HepG2 (cell line): Measurements from ENCODE around the gene THOC6. TPM values are rescaled to one million over a fixed set of nuclear protein-coding genes. Genes with fewer than 3 reads are reported as not detected.

Experiments used
- ELF3 ChIP-seq: IDR thresholded peaks from 2 replicates; pipeline ENCODE4 v1.6.1; 2016; ENCODE audit warnings: missing genetic modification reagents, missing compliant biosample characterization
- ERF ChIP-seq: IDR thresholded peaks from 2 replicates; pipeline ENCODE4 v1.6.1; 2018; ENCODE audit warnings: missing biosample characterization, missing genetic modification reagents
- ETV6 ChIP-seq: sonication (generic); formaldehyde crosslinking; conservative IDR thresholded peaks from 2 replicates; pipeline ENCODE4 v1.4.0; 2020; ENCODE audit warnings: missing genetic modification reagents
- KAT7 ChIP-seq: IDR thresholded peaks from 2 replicates; pipeline ENCODE4 v1.6.1; 2018; ENCODE audit warnings: borderline replicate concordance, missing compliant biosample characterization
- NR2F2 ChIP-seq: IDR thresholded peaks from 2 replicates; pipeline ENCODE4 v1.6.1; 2012; ENCODE audit warnings: low read depth, inconsistent platforms, borderline replicate concordance
- SYNCRIP ChIP-seq: fragments of 200-400 bp; formaldehyde crosslinking; IDR thresholded peaks from 2 replicates; pipeline ENCODE4 v1.6.1; 2018; ENCODE audit warnings: mild to moderate bottlenecking, low read depth, low read length; ENCODE audit not compliant: insufficient read depth
- THYN1 ChIP-seq: sonication (generic); formaldehyde crosslinking; IDR thresholded peaks from 2 replicates; pipeline ENCODE4 v1.8.1; 2023; ENCODE audit warnings: low read depth, mild to moderate bottlenecking, moderate library complexity, missing genetic modification reagents, borderline replicate concordance
- XRCC5 ChIP-seq: fragments of 200-400 bp; formaldehyde crosslinking; optimal IDR thresholded peaks from 2 replicates; pipeline ENCODE3; 2017; ENCODE audit warnings: mild to moderate bottlenecking, low read length
- ZNF256 ChIP-seq: sonication (generic); formaldehyde crosslinking; conservative IDR thresholded peaks from 2 replicates; pipeline ENCODE4 v1.4.0; 2020; ENCODE audit warnings: missing genetic modification reagents
- ZNF33B ChIP-seq: sonication (generic); formaldehyde crosslinking; IDR thresholded peaks from 2 replicates; pipeline ENCODE4 v1.5.1; 2020; ENCODE audit warnings: mild to moderate bottlenecking, missing genetic modification reagents
- ZNF451 ChIP-seq: sonication (generic); formaldehyde crosslinking; IDR thresholded peaks from 2 replicates; pipeline ENCODE4 v1.5.0; 2020; ENCODE audit warnings: mild to moderate bottlenecking, missing genetic modification reagents
- polyA plus RNA-seq, 8 experiments: library from polyadenylated mRNA; depleted of rRNA in 3 of 8; stranded (reverse) in 7 of 8; unstranded in 1 of 8; fragments of >200 nt; fragmentation: Illumina TruSeq in 4 of 8; extraction: Trizol in 4 of 8; gene quantifications; 2 replicates each; pipeline versions ENCODE4 v1.2.1 to v1.2.3, GENCODE V29; 2011 to 2016; ENCODE audit warnings: low read depth in 4 of 8, missing spikeins in 1 of 8, mixed read lengths in 1 of 8; ENCODE audit not compliant: insufficient read depth in 1 of 8
- total RNA-seq, 5 experiments: library from RNA; depleted of rRNA; stranded (reverse); fragments of >200 nt; fragmentation: Illumina TruSeq; extraction: Trizol; gene quantifications; 2 replicates each; pipeline ENCODE4 v1.2.3, GENCODE V29; 2016; ENCODE audit warnings: low read depth in 1 of 5
- TF ChIP-seq, protein P1 (sequence below): sonication (generic); formaldehyde crosslinking; IDR thresholded peaks from 2 replicates; pipeline ENCODE4 v1.8.0; 2022; ENCODE audit warnings: mild to moderate bottlenecking, missing genetic modification reagents; ENCODE audit not compliant: insufficient replicate concordance
- TF ChIP-seq, protein P2 (sequence below): sonication (generic); formaldehyde crosslinking; IDR thresholded peaks from 2 replicates; pipeline ENCODE4 v1.4.0; 2020; ENCODE audit warnings: missing genetic modification reagents
- TF ChIP-seq, protein P3 (sequence below): sonication (generic); formaldehyde crosslinking; IDR thresholded peaks from 2 replicates; pipeline ENCODE4 v1.8.1; 2023; ENCODE audit warnings: mild to moderate bottlenecking, missing genetic modification reagents
- TF ChIP-seq, protein P4 (sequence below): sonication (generic); formaldehyde crosslinking; IDR thresholded peaks from 2 replicates; pipeline ENCODE4 v1.5.0; 2020; ENCODE audit warnings: mild to moderate bottlenecking, missing genetic modification reagents, moderate library complexity
- TF ChIP-seq, protein P5 (sequence below): fragments of 450-650 bp; IDR thresholded peaks from 2 replicates; pipeline ENCODE4 v1.6.1; 2017
- TF ChIP-seq, protein P6 (sequence below): sonication (generic); formaldehyde crosslinking; IDR thresholded peaks from 2 replicates; pipeline ENCODE4 v1.5.1; 2020; ENCODE audit warnings: missing genetic modification reagents, mild to moderate bottlenecking, borderline replicate concordance
- TF ChIP-seq, protein P7 (sequence below): IDR thresholded peaks from 2 replicates; pipeline ENCODE4 v1.6.1; 2016; ENCODE audit warnings: missing compliant biosample characterization, missing genetic modification reagents, borderline replicate concordance

Gene THOC6
- total and polyA plus RNA-seq, 2 of the 13 experiments (the other 11 are each of a cell fraction or from before 2014, with no cell fraction given) = 32.1 to 37.0 TPM

DNA sequence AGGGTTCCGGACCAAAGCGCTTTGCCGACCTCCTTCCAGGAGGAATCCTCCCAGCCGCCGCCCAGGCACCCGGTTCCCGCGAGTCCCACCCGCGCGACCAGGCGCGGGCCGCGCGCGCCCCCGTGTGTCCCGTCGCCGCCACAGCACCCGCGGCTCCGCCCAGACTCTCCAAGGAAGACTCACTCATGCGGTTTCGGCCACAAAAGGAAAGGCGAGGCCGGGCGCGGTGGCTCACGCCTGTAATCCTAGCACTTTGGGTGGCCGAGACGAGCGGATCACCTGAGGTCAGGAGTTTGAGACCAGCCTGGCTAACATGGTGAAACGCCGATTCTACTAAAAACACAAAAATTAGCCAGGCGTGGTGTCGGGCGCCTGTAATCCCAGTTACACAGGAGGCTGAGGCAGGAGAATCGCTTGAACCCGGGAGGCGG, 40.1 kb upstream of the THOC6 start (continued):
- TF ChIP-seq, protein P1, sequence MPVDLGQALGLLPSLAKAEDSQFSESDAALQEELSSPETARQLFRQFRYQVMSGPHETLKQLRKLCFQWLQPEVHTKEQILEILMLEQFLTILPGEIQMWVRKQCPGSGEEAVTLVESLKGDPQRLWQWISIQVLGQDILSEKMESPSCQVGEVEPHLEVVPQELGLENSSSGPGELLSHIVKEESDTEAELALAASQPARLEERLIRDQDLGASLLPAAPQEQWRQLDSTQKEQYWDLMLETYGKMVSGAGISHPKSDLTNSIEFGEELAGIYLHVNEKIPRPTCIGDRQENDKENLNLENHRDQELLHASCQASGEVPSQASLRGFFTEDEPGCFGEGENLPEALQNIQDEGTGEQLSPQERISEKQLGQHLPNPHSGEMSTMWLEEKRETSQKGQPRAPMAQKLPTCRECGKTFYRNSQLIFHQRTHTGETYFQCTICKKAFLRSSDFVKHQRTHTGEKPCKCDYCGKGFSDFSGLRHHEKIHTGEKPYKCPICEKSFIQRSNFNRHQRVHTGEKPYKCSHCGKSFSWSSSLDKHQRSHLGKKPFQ (CRISPR knock-in tag) = no peak
- TF ChIP-seq, protein P2, sequence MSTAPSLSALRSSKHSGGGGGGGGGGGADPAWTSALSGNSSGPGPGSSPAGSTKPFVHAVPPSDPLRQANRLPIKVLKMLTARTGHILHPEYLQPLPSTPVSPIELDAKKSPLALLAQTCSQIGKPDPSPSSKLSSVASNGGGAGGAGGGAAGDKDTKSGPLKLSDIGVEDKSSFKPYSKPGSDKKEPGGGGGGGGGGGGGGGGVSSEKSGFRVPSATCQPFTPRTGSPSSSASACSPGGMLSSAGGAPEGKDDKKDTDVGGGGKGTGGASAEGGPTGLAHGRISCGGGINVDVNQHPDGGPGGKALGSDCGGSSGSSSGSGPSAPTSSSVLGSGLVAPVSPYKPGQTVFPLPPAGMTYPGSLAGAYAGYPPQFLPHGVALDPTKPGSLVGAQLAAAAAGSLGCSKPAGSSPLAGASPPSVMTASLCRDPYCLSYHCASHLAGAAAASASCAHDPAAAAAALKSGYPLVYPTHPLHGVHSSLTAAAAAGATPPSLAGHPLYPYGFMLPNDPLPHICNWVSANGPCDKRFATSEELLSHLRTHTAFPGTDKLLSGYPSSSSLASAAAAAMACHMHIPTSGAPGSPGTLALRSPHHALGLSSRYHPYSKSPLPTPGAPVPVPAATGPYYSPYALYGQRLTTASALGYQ (CRISPR knock-in tag) = no peak
- TF ChIP-seq XRCC5 (peak; percentile 65), NR2F2 (no peak), SYNCRIP (no peak), ZNF33B (no peak), KAT7 (CRISPR knock-in tag) (no peak), ETV6 (no peak; the same call in 1 of the 2 replicates), THYN1 (CRISPR knock-in tag) (no peak), ELF3 (0 out of 2 replicates have a peak, but pooled peaks have one; percentile 12), ZNF256 (CRISPR knock-in tag) (no peak), ZNF451 (CRISPR knock-in tag) (no peak), ERF (CRISPR knock-in tag) (no peak)
- TF ChIP-seq, protein P3, sequence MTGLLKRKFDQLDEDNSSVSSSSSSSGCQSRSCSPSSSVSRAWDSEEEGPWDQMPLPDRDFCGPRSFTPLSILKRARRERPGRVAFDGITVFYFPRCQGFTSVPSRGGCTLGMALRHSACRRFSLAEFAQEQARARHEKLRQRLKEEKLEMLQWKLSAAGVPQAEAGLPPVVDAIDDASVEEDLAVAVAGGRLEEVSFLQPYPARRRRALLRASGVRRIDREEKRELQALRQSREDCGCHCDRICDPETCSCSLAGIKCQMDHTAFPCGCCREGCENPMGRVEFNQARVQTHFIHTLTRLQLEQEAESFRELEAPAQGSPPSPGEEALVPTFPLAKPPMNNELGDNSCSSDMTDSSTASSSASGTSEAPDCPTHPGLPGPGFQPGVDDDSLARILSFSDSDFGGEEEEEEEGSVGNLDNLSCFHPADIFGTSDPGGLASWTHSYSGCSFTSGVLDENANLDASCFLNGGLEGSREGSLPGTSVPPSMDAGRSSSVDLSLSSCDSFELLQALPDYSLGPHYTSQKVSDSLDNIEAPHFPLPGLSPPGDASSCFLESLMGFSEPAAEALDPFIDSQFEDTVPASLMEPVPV (CRISPR knock-in tag) = 0 out of 2 replicates have a peak, but pooled peaks have one; percentile 41
- TF ChIP-seq, protein P4, sequence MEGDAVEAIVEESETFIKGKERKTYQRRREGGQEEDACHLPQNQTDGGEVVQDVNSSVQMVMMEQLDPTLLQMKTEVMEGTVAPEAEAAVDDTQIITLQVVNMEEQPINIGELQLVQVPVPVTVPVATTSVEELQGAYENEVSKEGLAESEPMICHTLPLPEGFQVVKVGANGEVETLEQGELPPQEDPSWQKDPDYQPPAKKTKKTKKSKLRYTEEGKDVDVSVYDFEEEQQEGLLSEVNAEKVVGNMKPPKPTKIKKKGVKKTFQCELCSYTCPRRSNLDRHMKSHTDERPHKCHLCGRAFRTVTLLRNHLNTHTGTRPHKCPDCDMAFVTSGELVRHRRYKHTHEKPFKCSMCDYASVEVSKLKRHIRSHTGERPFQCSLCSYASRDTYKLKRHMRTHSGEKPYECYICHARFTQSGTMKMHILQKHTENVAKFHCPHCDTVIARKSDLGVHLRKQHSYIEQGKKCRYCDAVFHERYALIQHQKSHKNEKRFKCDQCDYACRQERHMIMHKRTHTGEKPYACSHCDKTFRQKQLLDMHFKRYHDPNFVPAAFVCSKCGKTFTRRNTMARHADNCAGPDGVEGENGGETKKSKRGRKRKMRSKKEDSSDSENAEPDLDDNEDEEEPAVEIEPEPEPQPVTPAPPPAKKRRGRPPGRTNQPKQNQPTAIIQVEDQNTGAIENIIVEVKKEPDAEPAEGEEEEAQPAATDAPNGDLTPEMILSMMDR (CRISPR knock-in tag) = peak; percentile 81
- TF ChIP-seq, protein P5, sequence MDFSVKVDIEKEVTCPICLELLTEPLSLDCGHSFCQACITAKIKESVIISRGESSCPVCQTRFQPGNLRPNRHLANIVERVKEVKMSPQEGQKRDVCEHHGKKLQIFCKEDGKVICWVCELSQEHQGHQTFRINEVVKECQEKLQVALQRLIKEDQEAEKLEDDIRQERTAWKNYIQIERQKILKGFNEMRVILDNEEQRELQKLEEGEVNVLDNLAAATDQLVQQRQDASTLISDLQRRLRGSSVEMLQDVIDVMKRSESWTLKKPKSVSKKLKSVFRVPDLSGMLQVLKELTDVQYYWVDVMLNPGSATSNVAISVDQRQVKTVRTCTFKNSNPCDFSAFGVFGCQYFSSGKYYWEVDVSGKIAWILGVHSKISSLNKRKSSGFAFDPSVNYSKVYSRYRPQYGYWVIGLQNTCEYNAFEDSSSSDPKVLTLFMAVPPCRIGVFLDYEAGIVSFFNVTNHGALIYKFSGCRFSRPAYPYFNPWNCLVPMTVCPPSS = no peak
- TF ChIP-seq, protein P6, sequence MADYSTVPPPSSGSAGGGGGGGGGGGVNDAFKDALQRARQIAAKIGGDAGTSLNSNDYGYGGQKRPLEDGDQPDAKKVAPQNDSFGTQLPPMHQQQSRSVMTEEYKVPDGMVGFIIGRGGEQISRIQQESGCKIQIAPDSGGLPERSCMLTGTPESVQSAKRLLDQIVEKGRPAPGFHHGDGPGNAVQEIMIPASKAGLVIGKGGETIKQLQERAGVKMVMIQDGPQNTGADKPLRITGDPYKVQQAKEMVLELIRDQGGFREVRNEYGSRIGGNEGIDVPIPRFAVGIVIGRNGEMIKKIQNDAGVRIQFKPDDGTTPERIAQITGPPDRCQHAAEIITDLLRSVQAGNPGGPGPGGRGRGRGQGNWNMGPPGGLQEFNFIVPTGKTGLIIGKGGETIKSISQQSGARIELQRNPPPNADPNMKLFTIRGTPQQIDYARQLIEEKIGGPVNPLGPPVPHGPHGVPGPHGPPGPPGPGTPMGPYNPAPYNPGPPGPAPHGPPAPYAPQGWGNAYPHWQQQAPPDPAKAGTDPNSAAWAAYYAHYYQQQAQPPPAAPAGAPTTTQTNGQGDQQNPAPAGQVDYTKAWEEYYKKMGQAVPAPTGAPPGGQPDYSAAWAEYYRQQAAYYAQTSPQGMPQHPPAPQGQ (CRISPR knock-in tag) = no peak
- TF ChIP-seq, protein P7, sequence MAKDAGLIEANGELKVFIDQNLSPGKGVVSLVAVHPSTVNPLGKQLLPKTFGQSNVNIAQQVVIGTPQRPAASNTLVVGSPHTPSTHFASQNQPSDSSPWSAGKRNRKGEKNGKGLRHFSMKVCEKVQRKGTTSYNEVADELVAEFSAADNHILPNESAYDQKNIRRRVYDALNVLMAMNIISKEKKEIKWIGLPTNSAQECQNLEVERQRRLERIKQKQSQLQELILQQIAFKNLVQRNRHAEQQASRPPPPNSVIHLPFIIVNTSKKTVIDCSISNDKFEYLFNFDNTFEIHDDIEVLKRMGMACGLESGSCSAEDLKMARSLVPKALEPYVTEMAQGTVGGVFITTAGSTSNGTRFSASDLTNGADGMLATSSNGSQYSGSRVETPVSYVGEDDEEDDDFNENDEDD (CRISPR knock-in tag) = peak; percentile 56; the same call in 1 of the 2 replicates
